Endodermal cell (in vitro differentiated cells): ENCODE measurements around the gene CFAP74. TPM values are rescaled to one million over a fixed set of nuclear protein-coding genes. Genes with fewer than 3 reads are reported as not detected.

ENCODE experiments used
- DNase-seq: peaks from one replicate; pipeline ENCODE4 v3.0.0-alpha.2; 2017
- H3K27ac ChIP-seq: 2 replicates; pipeline ENCODE4 v1.5.1; 2013; ENCODE audit warnings: mild to moderate bottlenecking, low read depth, low read length, moderate library complexity
- H3K27me3 ChIP-seq: 2 replicates; pipeline ENCODE4 v1.6.1; 2013; ENCODE audit warnings: mild to moderate bottlenecking, low read length, moderate library complexity; ENCODE audit not compliant: insufficient read depth, control insufficient read depth, poor library complexity, severe bottlenecking
- H3K36me3 ChIP-seq: 2 replicates; pipeline ENCODE4 v1.7.0; 2013; ENCODE audit warnings: mild to moderate bottlenecking, low read length, moderate library complexity; ENCODE audit not compliant: control insufficient read depth, insufficient read depth
- H3K4me1 ChIP-seq: one replicate; pipeline ENCODE4 v1.7.0; 2013; ENCODE audit warnings: low read length; ENCODE audit not compliant: control insufficient read depth, insufficient read depth
- H3K4me3 ChIP-seq: 2 replicates; pipeline ENCODE4 v1.5.1; 2013; ENCODE audit warnings: mild to moderate bottlenecking, low read length, moderate library complexity
- H3K9ac ChIP-seq: 2 replicates; pipeline ENCODE4 v1.6.1; 2013; ENCODE audit warnings: mild to moderate bottlenecking, low read length, moderate library complexity; ENCODE audit not compliant: poor library complexity, severe bottlenecking; ENCODE audit errors: extremely low read depth
- H3K9me3 ChIP-seq: 2 replicates; pipeline ENCODE4 v1.6.1; 2013; ENCODE audit warnings: mild to moderate bottlenecking, low read length, moderate library complexity; ENCODE audit not compliant: control insufficient read depth
- H3K27ac Mint-ChIP-seq: 2 replicates; pipeline ENCODE4 v1.8.0; 2020; ENCODE audit warnings: mixed read lengths
- H3K27me3 Mint-ChIP-seq: 2 replicates; pipeline ENCODE4 v1.8.0; 2021; ENCODE audit warnings: mild to moderate bottlenecking, mixed read lengths; ENCODE audit not compliant: insufficient read depth
- H3K36me3 Mint-ChIP-seq: 2 replicates; pipeline ENCODE4 v1.8.0; 2020; ENCODE audit warnings: low read depth, mixed read lengths
- H3K4me1 Mint-ChIP-seq: 2 replicates; pipeline ENCODE4 v1.8.0; 2020; ENCODE audit warnings: mixed read lengths
- H3K4me3 Mint-ChIP-seq: 2 replicates; pipeline ENCODE4 v1.8.0; 2020; ENCODE audit warnings: mild to moderate bottlenecking, moderate library complexity, mixed read lengths
- H3K9me3 Mint-ChIP-seq: 2 replicates; pipeline ENCODE4 v1.8.0; 2020; ENCODE audit warnings: mild to moderate bottlenecking, mixed read lengths
- CTCF ChIP-seq: fragments of 200-600 bp; sonication (generic); conservative IDR thresholded peaks from 2 replicates; pipeline ENCODE4 v1.5.0; 2021; ENCODE audit warnings: antibody characterized with exemption, mild to moderate bottlenecking
- WGBS, 2 experiments: methylation state at CpG; one replicate each; pipeline versions ENCODE4 v1.1.5 to v1.1.7; 2013; ENCODE audit warnings: missing lambda C conversion rate in 2 of 2, mixed read lengths in 1 of 2; ENCODE audit not compliant: insufficient coverage in 1 of 2, insufficient read length in 1 of 2; 5-methylcytosine and 5-hydroxymethylcytosine counted together
- total RNA-seq, 2 donors: library from RNA; stranded (reverse); fragmentation: NEBNext Ultra II Directional in 1 of 2; extraction: Animal tissue kit (Norgen Biotek cat#: 25700) in 1 of 2; gene quantifications; 2 replicates in 1 of 2; 3 replicates in 1 of 2; pipeline ENCODE4 v1.2.1, GENCODE V29; 2021

The CFAP74 gene
- total RNA-seq, 2 donors from 2014 or later = 0.58 to 0.75 TPM

- no peak overlapping the region for H3K4me3 Mint-ChIP-seq
Observed at GRCh38 chr1:1943834-1944570, 59.6 kb downstream of the CFAP74 start.

GRCh38 chr1:1942753-1943656 is 60.6 kb downstream of the CFAP74 start:
- Histone ChIP-seq H3K9ac (no peak overlapping the region), H3K4me3 (no peak overlapping the region), H3K27me3 (no peaks in the 10 kb centered on the region), H3K27ac (no peak overlapping the region), H3K4me1 (no peaks in the 10 kb centered on the region), H3K36me3 (no peaks in the 10 kb centered on the region), H3K9me3 (no peaks in the 10 kb centered on the region)
- no peak for DNase-seq
- Mint-ChIP-seq H3K36me3 (no peaks in the 10 kb centered on the region), H3K27me3 (peaks cover 2% of the 10 kb centered on the region), H3K4me3 (no peak overlapping the region), H3K9me3 (no peaks in the 10 kb centered on the region), H3K4me1 (peaks cover 2% of the 10 kb centered on the region), H3K27ac (no peak overlapping the region)
- 94 to 95% methylated on average over 36 to 45 of the region's 45 CpGs for WGBS, 2 experiments
- TF ChIP-seq CTCF = no peak

More at GRCh38 chr1:1943834-1944570, 59.6 kb downstream of the CFAP74 start:
- Mint-ChIP-seq H3K27ac (no peak overlapping the region), H3K4me1 (peaks cover 2% of the 10 kb centered on the region), H3K27me3 (peaks cover 2% of the 10 kb centered on the region), H3K9me3 (no peaks in the 10 kb centered on the region), H3K36me3 (no peaks in the 10 kb centered on the region)
- WGBS, 2 experiments = 28 to 29% methylated on average over 27 to 37 of the region's 37 CpGs
- Histone ChIP-seq H3K4me1 (no peaks in the 10 kb centered on the region), H3K27ac (no peak overlapping the region), H3K9ac (no peak overlapping the region), H3K4me3 (no peak overlapping the region), H3K9me3 (no peaks in the 10 kb centered on the region), H3K27me3 (no peaks in the 10 kb centered on the region), H3K36me3 (no peaks in the 10 kb centered on the region)
- TF ChIP-seq CTCF = peak; percentile 97
- DNase-seq = peak; percentile 91

GRCh38 chr1:1941868-1942752 is 61.5 kb downstream of the CFAP74 start:
- TF ChIP-seq CTCF = no peak
- Histone ChIP-seq H3K4me3 (no peak overlapping the region), H3K36me3 (no peaks in the 10 kb centered on the region), H3K27ac (no peak overlapping the region), H3K27me3 (no peaks in the 10 kb centered on the region), H3K9me3 (no peaks in the 10 kb centered on the region), H3K4me1 (no peaks in the 10 kb centered on the region), H3K9ac (no peak overlapping the region)
- no peaks in the 10 kb centered on the region for H3K36me3 Mint-ChIP-seq
- H3K4me3 Mint-ChIP-seq = no peak overlapping the region
- H3K9me3 Mint-ChIP-seq = no peaks in the 10 kb centered on the region
- H3K4me1 Mint-ChIP-seq = peaks cover 2% of the 10 kb centered on the region
- WGBS, 2 experiments = 89 to 92% methylated on average over 32 to 39 of the region's 39 CpGs
- no peak overlapping the region for H3K27ac Mint-ChIP-seq
- no peak for DNase-seq
- peaks cover 2% of the 10 kb centered on the region for H3K27me3 Mint-ChIP-seq
